GM18517 (cell line): ENCODE data around the gene POLR2B.

ENCODE experiments used
- ATAC-seq: cut with Tn5 transposase; IDR thresholded peaks from one replicate; pipeline ENCODE4 v1.9.1; 2021; ENCODE audit warnings: mild to moderate bottlenecking, moderate library complexity; ENCODE audit not compliant: unreplicated experiment

The POLR2B gene

DNA sequence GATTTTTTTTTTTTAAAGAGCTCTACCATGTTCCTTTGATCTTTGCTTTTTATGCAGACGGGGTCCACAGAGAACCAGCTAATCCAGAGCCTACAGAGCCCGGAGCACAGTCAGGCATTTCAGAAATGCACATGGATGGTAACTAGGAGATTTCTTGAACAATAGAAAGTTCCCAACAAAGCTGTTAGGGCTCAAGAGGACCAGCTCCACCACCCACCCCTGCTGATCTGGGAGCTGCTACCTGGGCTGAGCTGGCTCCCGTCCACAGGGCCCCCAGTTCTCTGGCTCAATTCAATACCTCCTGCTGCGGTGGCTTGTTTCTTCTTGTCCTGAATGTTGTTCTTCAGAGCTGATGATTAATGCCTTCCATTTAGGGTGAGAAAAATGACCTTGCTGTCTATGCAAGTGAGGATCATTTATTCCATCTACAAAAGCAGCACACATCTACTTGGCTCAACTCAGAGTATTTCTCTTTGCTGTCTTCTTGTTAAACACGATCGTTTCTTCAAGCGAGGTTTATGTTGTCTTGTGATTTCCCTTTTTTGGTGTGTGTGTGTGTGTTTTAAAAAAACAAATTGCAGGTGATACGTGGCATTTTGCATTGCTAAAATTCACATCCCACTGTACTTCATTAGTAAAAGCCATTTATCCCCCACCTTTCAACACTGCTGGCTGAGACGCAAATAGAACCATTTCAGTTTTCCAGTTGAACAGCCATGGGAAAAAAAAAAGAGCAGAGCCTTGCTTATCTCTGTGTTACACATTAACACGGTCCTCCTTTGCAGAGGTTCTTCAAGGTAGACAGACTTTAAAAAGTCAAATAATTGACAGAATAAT, 100.2 kb downstream of the POLR2B start:
- ATAC-seq, result no peak
